Calu3 (cell line): Measurements from ENCODE around the gene SIPA1L3. TPM values are rescaled to one million over a fixed set of nuclear protein-coding genes. Genes with fewer than 3 reads are reported as not detected.

ENCODE experiments used
- BruUV-seq: library from RNA; stranded (reverse); fragments of 400-500 nt; replicated peaks from 2 replicates; lab custom pipeline; 2021; lab: Mats Ljungman, UMichigan
- CTCF ChIA-PET: fragments of 300-600 bp; sonication (Branson Sonifier 250); formaldehyde crosslinking; loops from one replicate; lab custom pipeline; 2022; ENCODE audit warnings: antibody characterized with exemption; lab: Charles Lee
- DNase-seq: peaks from one replicate; pipeline ENCODE4 v3.0.0; 2022
- H3K27ac Mint-ChIP-seq: one replicate; pipeline ENCODE4 v1.8.0; 2022; ENCODE audit warnings: mixed read lengths; ENCODE audit not compliant: unreplicated experiment
- H3K27me3 Mint-ChIP-seq: one replicate; pipeline ENCODE4 v1.8.0; 2022; ENCODE audit warnings: mixed read lengths; ENCODE audit not compliant: unreplicated experiment
- H3K36me3 Mint-ChIP-seq: one replicate; pipeline ENCODE4 v1.8.0; 2022; ENCODE audit warnings: mild to moderate bottlenecking, moderate library complexity, mixed read lengths; ENCODE audit not compliant: insufficient read depth, unreplicated experiment
- H3K4me1 Mint-ChIP-seq: one replicate; pipeline ENCODE4 v1.8.0; 2022; ENCODE audit warnings: mild to moderate bottlenecking, low read depth, mixed read lengths; ENCODE audit not compliant: unreplicated experiment
- H3K4me3 Mint-ChIP-seq: one replicate; pipeline ENCODE4 v1.8.0; 2022; ENCODE audit warnings: mild to moderate bottlenecking, low read depth, moderate library complexity, mixed read lengths; ENCODE audit not compliant: unreplicated experiment
- H3K9me3 Mint-ChIP-seq: one replicate; pipeline ENCODE4 v1.8.0; 2022; ENCODE audit warnings: low read depth, mixed read lengths; ENCODE audit not compliant: unreplicated experiment
- intact Hi-C: fragments of 100-400 bp; cut with micrococcal nuclease; formaldehyde crosslinking; loops from one replicate; pipeline ENCODE4 v1.10.0; 2022; ENCODE audit not compliant: unreplicated experiment
- total RNA-seq: library from RNA; stranded (reverse); gene quantifications from 2 replicates; pipeline ENCODE4 v1.2.3, GENCODE V29; 2022
- TF ChIP-seq, protein P1 (sequence below): fragments of 200-600 bp; IDR thresholded peaks from one replicate; pipeline ENCODE4 v1.8.0; 2022; ENCODE audit warnings: antibody characterized with exemption; ENCODE audit not compliant: unreplicated experiment

Gene SIPA1L3
- total RNA-seq, 1 experiment from 2014 or later, result 127 TPM

DNA sequence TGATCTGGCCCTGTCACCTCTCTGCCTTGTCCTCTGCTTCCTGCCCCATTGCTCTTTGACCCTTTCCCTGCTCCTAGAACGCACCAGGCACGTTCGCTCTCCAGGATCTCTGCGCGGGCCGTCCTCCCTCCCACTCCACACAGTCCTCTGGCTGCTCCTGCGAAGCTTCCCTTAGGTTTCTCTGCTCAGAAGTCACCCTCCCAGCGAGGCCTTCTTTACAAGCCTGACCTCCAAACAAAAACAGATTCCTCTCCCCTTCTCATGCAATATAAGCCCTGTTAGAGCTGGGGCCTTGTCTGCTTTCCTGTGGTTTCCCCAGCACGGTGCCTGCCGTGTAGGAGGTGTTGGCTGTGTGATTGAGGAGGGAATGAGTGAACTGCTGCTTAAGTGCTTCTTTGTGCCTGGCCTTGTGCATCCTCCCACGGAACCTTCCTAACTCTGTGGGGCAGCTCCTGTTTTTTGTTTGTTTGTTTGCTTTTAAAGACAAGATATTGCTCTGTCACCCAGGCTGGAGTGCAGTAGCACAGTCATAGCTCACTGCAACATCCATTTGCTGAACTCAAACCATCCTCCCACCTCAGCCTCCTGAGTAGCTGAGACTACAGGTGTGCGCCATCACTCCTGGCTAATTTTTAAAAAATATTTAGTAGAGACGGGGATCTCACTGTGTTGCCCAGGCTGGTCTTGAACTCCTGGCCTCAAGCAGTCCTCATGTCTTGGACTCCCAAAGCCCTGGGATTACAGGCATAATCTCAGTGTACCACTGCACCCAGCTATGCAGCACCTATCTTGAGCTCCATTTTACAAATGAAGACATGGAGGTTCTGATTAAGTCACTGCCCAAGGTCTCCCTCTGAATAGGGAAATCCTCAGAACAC, 82.0 kb downstream of the SIPA1L3 start:
- Mint-ChIP-seq H3K4me1 (peaks cover 23% of the 10 kb centered on the region), H3K9me3 (no peaks in the 10 kb centered on the region), H3K36me3 (no peaks in the 10 kb centered on the region), H3K27ac (no peak overlapping the region), H3K27me3 (no peaks in the 10 kb centered on the region), H3K4me3 (no peak overlapping the region)
- no peak for DNase-seq
- TF ChIP-seq, protein P1, sequence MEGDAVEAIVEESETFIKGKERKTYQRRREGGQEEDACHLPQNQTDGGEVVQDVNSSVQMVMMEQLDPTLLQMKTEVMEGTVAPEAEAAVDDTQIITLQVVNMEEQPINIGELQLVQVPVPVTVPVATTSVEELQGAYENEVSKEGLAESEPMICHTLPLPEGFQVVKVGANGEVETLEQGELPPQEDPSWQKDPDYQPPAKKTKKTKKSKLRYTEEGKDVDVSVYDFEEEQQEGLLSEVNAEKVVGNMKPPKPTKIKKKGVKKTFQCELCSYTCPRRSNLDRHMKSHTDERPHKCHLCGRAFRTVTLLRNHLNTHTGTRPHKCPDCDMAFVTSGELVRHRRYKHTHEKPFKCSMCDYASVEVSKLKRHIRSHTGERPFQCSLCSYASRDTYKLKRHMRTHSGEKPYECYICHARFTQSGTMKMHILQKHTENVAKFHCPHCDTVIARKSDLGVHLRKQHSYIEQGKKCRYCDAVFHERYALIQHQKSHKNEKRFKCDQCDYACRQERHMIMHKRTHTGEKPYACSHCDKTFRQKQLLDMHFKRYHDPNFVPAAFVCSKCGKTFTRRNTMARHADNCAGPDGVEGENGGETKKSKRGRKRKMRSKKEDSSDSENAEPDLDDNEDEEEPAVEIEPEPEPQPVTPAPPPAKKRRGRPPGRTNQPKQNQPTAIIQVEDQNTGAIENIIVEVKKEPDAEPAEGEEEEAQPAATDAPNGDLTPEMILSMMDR, result no peak
- intact Hi-C loops, result no loop called here
- CTCF ChIA-PET, result no interaction called here
- no TSS peak for BruUV-seq

DNA sequence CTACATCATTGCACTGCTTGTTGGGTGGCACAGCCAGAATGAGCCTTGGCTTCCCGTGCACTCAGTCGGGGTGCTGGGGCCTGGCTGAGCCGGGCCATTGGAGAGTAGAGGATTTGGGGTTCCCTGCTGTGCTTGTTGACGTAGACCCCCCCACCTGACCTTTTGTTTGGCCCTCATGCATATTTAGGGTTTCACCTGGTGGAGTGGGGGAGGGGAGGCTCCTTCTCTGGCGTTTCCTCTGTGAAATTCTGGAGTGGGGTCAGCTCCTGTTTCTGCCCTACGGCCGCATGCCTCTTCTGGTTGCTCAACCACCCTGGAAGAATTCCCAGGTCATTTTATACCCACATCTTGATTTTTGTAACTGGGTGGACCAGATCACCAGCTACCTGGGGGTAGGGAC, 82.8 kb downstream of the SIPA1L3 start:
- TF ChIP-seq, protein P1, result no peak
- H3K36me3 Mint-ChIP-seq, result no peaks in the 10 kb centered on the region
- peaks cover 29% of the 10 kb centered on the region for H3K4me1 Mint-ChIP-seq
- no TSS peak for BruUV-seq
- no peaks in the 10 kb centered on the region for H3K9me3 Mint-ChIP-seq
- CTCF ChIA-PET, result no interaction called here
- no peak for DNase-seq
- no peak overlapping the region for H3K4me3 Mint-ChIP-seq
- H3K27ac Mint-ChIP-seq, result no peak overlapping the region
- no peaks in the 10 kb centered on the region for H3K27me3 Mint-ChIP-seq
- intact Hi-C loops, result no loop called here

DNA sequence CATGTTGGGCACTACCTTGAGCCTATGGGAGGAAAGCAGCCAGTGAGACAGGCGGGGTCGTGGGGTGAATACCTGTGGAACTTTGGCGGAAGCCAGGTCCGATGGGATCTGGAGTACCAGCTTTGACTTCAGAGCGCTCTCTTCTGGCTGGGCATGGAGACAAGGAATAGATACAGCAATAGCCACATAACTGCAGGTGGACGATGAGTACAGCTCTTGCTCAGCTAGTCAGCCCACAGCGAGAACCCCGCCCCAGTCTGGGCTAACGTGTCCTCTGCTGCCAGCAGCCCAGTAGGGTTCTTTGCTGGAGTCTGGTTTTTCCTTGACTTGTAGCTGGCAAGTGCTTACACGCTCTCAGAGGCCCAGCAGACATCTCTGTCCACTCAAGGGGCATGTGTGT, 83.4 kb downstream of the SIPA1L3 start:
- Mint-ChIP-seq H3K27me3 (no peaks in the 10 kb centered on the region), H3K36me3 (no peaks in the 10 kb centered on the region), H3K4me1 (peaks cover 29% of the 10 kb centered on the region), H3K4me3 (no peak overlapping the region), H3K9me3 (no peaks in the 10 kb centered on the region), H3K27ac (no peak overlapping the region)
- CTCF ChIA-PET, result no interaction called here
- intact Hi-C loops, result no loop called here
- TF ChIP-seq, protein P1, result no peak
- no peak for DNase-seq
- BruUV-seq, result no TSS peak

DNA sequence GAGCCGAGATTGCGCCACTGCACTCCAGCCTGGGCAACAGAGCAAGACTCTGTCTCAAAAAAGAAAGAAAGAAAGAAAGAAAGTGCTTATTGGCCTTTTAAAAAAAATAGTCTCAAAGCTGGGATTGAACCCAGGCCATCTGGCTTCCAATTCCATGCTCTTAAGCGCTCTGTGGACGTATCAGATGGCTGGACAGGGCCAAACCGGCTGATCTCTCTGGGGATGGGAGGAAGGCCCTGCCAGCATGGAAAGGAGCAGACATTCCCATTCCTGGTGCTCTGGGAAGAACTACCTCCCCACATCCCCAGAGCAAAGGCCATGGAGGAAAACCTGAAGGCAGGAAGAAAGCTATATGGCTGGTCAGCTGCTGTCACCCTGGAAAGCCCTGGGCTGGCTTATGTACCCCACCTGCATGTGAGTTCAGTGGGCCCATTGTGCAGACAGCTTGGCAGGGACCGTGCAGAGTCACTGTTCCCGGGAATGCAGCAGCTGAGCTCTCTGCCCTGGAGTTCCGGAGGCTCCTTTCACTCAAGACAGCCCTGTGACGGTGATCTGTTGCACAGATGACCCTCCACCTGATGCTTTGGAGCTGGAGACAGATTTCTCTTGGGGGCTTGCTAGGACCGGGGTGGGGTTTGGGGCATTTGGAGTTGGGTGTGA, 84.3 kb downstream of the SIPA1L3 start:
- intact Hi-C loops, result no loop called here
- BruUV-seq, result no TSS peak
- CTCF ChIA-PET, result interaction anchor here (1.0 to 1.7 kb wide), 3 partner anchors 12 to 89 kb away, joined by 4 to 5 read pairs (median 4); no protein-coding TSS in a partner anchor
- no peaks in the 10 kb centered on the region for H3K27me3 Mint-ChIP-seq
- DNase-seq, result no peak
- no peaks in the 10 kb centered on the region for H3K9me3 Mint-ChIP-seq
- no peak overlapping the region for H3K27ac Mint-ChIP-seq
- H3K36me3 Mint-ChIP-seq, result no peaks in the 10 kb centered on the region
- TF ChIP-seq, protein P1, result no peak
- H3K4me1 Mint-ChIP-seq, result peaks cover 29% of the 10 kb centered on the region
- no peak overlapping the region for H3K4me3 Mint-ChIP-seq
